Mesenchymal stem cell (in vitro differentiated cells and primary cell): Measurements from ENCODE around the gene DTNB.

Experiments
- DNase-seq: peaks from one replicate; pipeline ENCODE4 v3.0.0-alpha.2; 2013
- H2AFZ ChIP-seq: one replicate; pipeline ENCODE4 v1.6.1; 2013; ENCODE audit warnings: low read depth, mild to moderate bottlenecking, control low read depth, inconsistent platforms, low read length, moderate library complexity
- H2AK5ac ChIP-seq: 2 replicates; pipeline ENCODE4 v1.6.1; 2013; ENCODE audit warnings: low read length, moderate library complexity, mild to moderate bottlenecking, inconsistent platforms; ENCODE audit not compliant: severe bottlenecking
- H2BK120ac ChIP-seq: one replicate; pipeline ENCODE4 v1.6.1; 2013; ENCODE audit warnings: low read depth, mild to moderate bottlenecking, inconsistent platforms, low read length, moderate library complexity
- H2BK12ac ChIP-seq, 2 experiments: one replicate each; pipeline ENCODE4 v1.6.1; 2013; ENCODE audit warnings: inconsistent platforms in 2 of 2, low read length in 2 of 2, mild to moderate bottlenecking in 2 of 2, moderate library complexity in 2 of 2, control low read depth in 1 of 2
- H2BK15ac ChIP-seq: one replicate; pipeline ENCODE4 v1.6.1; 2013; ENCODE audit warnings: mild to moderate bottlenecking, low read depth, inconsistent platforms; ENCODE audit not compliant: poor library complexity, severe bottlenecking
- H2BK5ac ChIP-seq: 2 replicates; pipeline ENCODE4 v1.6.1; 2013; ENCODE audit warnings: low read depth, mild to moderate bottlenecking, low read length, control low read depth, inconsistent platforms; ENCODE audit not compliant: poor library complexity, severe bottlenecking
- H3K14ac ChIP-seq, 2 experiments: one replicate each; pipeline ENCODE4 v1.6.1; 2013; ENCODE audit warnings: inconsistent platforms in 2 of 2, low read length in 2 of 2, control low read depth in 1 of 2, mild to moderate bottlenecking in 1 of 2, moderate library complexity in 1 of 2
- H3K18ac ChIP-seq, 2 experiments: one replicate each; pipeline ENCODE4 v1.6.1; 2013; ENCODE audit warnings: inconsistent platforms in 2 of 2, low read length in 2 of 2, control low read depth in 1 of 2, low read depth in 1 of 2, mild to moderate bottlenecking in 1 of 2
- H3K23ac ChIP-seq, 2 experiments: one replicate each; pipeline ENCODE4 v1.6.1; 2013; ENCODE audit warnings: inconsistent platforms in 2 of 2, low read length in 2 of 2, mild to moderate bottlenecking in 2 of 2, moderate library complexity in 2 of 2, control low read depth in 1 of 2
- H3K27ac ChIP-seq: 2 replicates; pipeline ENCODE4 v1.5.1; 2013; ENCODE audit warnings: mild to moderate bottlenecking, moderate library complexity, low read length, control low read depth, inconsistent platforms; ENCODE audit not compliant: poor library complexity, severe bottlenecking
- H3K27me3 ChIP-seq, 2 experiments: 2 replicates each; pipeline versions ENCODE4 v1.6.1 to v1.7.0; 2013; ENCODE audit warnings: low read length in 2 of 2, mild to moderate bottlenecking in 2 of 2, moderate library complexity in 2 of 2, control low read depth in 1 of 2, inconsistent platforms in 1 of 2; ENCODE audit not compliant: control insufficient read depth in 1 of 2, insufficient read depth in 1 of 2
- H3K36me3 ChIP-seq, 2 experiments: 2 replicates each; pipeline versions ENCODE4 v1.6.1 to v1.7.0; 2013; ENCODE audit warnings: low read length in 2 of 2, control low read depth in 1 of 2, inconsistent platforms in 1 of 2, low read depth in 1 of 2, mild to moderate bottlenecking in 1 of 2; ENCODE audit not compliant: insufficient read depth in 2 of 2, control insufficient read depth in 1 of 2
- H3K4ac ChIP-seq, 2 experiments: one replicate each; pipeline ENCODE4 v1.6.1; 2013; ENCODE audit warnings: inconsistent platforms in 2 of 2, low read length in 2 of 2, mild to moderate bottlenecking in 2 of 2, moderate library complexity in 2 of 2, control low read depth in 1 of 2, low read depth in 1 of 2
- H3K4me1 ChIP-seq: 2 replicates; pipeline ENCODE4 v1.6.1; 2013; ENCODE audit warnings: low read depth, low read length, control low read depth; ENCODE audit not compliant: control insufficient read depth, insufficient read depth
- H3K4me2 ChIP-seq: 2 replicates; pipeline ENCODE4 v1.6.1; 2013; ENCODE audit warnings: low read length, mild to moderate bottlenecking, inconsistent platforms; ENCODE audit not compliant: poor library complexity, severe bottlenecking
- H3K4me3 ChIP-seq, 2 experiments: 2 replicates each; pipeline versions ENCODE4 v1.5.1 to v1.7.0; 2013; ENCODE audit warnings: low read length in 2 of 2, mild to moderate bottlenecking in 2 of 2, control low read depth in 1 of 2, low read depth in 1 of 2; ENCODE audit not compliant: insufficient read depth in 1 of 2
- H3K79me1 ChIP-seq: replicated peaks from 2 replicates; pipeline ENCODE4 v1.6.1; 2013; ENCODE audit warnings: mild to moderate bottlenecking, control low read depth, low read length, inconsistent platforms; ENCODE audit not compliant: poor library complexity, severe bottlenecking
- H3K9ac ChIP-seq: 2 replicates; pipeline ENCODE4 v1.7.0; 2013; ENCODE audit warnings: mild to moderate bottlenecking, low read length, moderate library complexity
- H3K9me3 ChIP-seq: 2 replicates; pipeline ENCODE4 v1.7.0; 2013; ENCODE audit warnings: mild to moderate bottlenecking, low read length; ENCODE audit not compliant: control insufficient read depth
- H4K8ac ChIP-seq: one replicate; pipeline ENCODE4 v1.6.1; 2013; ENCODE audit warnings: inconsistent platforms, mild to moderate bottlenecking, low read length, moderate library complexity
- H4K91ac ChIP-seq: one replicate; pipeline ENCODE4 v1.6.1; 2013; ENCODE audit warnings: mild to moderate bottlenecking, low read length, inconsistent platforms
- WGBS: methylation state at CpG from one replicate; pipeline ENCODE4 v1.1.7; 2013; ENCODE audit warnings: mixed read lengths; 5-methylcytosine and 5-hydroxymethylcytosine counted together

The DTNB gene

GRCh38 chr2:25421820-25422411, 251.5 kb downstream of the DTNB start:
- H3K4ac ChIP-seq: no peak overlapping the region
- no peak overlapping the region for H4K8ac ChIP-seq
- H2AK5ac ChIP-seq: no peak overlapping the region
- no peaks in the 10 kb centered on the region for H3K4me1 ChIP-seq
- H3K9ac ChIP-seq: no peak overlapping the region
- H3K14ac ChIP-seq: no peak overlapping the region
- H3K4me3 ChIP-seq: no peak overlapping the region
- no peaks in the 10 kb centered on the region for H3K27me3 ChIP-seq
- no peak overlapping the region for H2BK120ac ChIP-seq
- H2BK12ac ChIP-seq: no peak overlapping the region
- no peaks in the 10 kb centered on the region for H3K36me3 ChIP-seq
- H2BK15ac ChIP-seq: no peak overlapping the region
- 100% methylated on average over 2 of the region's 3 CpGs for WGBS
- no peaks in the 10 kb centered on the region for H3K9me3 ChIP-seq
- H3K18ac ChIP-seq: no peak overlapping the region
- no peak overlapping the region for H2BK5ac ChIP-seq
- no peak overlapping the region for H3K27ac ChIP-seq
- DNase-seq: no peak
- H3K23ac ChIP-seq: no peak overlapping the region
- H3K4me2 ChIP-seq: no peak overlapping the region
- H2AFZ ChIP-seq: no peak overlapping the region
- no peaks in the 10 kb centered on the region for H3K79me1 ChIP-seq
- no peak overlapping the region for H4K91ac ChIP-seq

GRCh38 chr2:25421289-25421688, 252.1 kb downstream of the DTNB start:
- Histone ChIP-seq H3K4me2 (no peak overlapping the region), H2BK120ac (no peak overlapping the region), H3K27me3 (no peaks in the 10 kb centered on the region), H4K8ac (no peak overlapping the region), H3K23ac (no peak overlapping the region), H3K4me3 (no peak overlapping the region), H3K79me1 (no peaks in the 10 kb centered on the region), H3K36me3 (no peaks in the 10 kb centered on the region), H3K4ac (no peak overlapping the region), H3K9me3 (no peaks in the 10 kb centered on the region), H3K18ac (no peak overlapping the region), H3K27ac (no peak overlapping the region), H4K91ac (no peak overlapping the region), H2AFZ (no peak overlapping the region), H2BK5ac (no peak overlapping the region), H3K9ac (no peak overlapping the region), H2BK12ac (no peak overlapping the region), H2AK5ac (no peak overlapping the region), H3K14ac (no peak overlapping the region), H2BK15ac (no peak overlapping the region), H3K4me1 (no peaks in the 10 kb centered on the region)
- 91% methylated on average over 4 of the region's 6 CpGs for WGBS
- no peak for DNase-seq

- H3K4ac ChIP-seq: no peak overlapping the region
- WGBS: 77% methylated on average over 2 of the region's 2 CpGs
Measured at GRCh38 chr2:25420820-25421237, 252.5 kb downstream of the DTNB start.

GRCh38 chr2:25419678-25420242, 253.6 kb downstream of the DTNB start:
- WGBS: 96% methylated on average over 9 of the region's 10 CpGs
- no peak overlapping the region for H2AFZ ChIP-seq

More at GRCh38 chr2:25420820-25421237, 252.5 kb downstream of the DTNB start:
- Histone ChIP-seq H3K36me3 (no peaks in the 10 kb centered on the region), H3K4me3 (no peak overlapping the region), H3K18ac (no peak overlapping the region), H2BK5ac (no peak overlapping the region), H3K14ac (no peak overlapping the region), H2BK12ac (no peak overlapping the region), H3K4me1 (no peaks in the 10 kb centered on the region), H3K27me3 (no peaks in the 10 kb centered on the region), H3K23ac (no peak overlapping the region), H4K8ac (no peak overlapping the region), H3K9ac (no peak overlapping the region), H3K79me1 (no peaks in the 10 kb centered on the region), H3K4me2 (no peak overlapping the region), H3K9me3 (no peaks in the 10 kb centered on the region), H2AFZ (no peak overlapping the region), H3K27ac (no peak overlapping the region), H2BK120ac (no peak overlapping the region), H4K91ac (no peak overlapping the region), H2BK15ac (no peak overlapping the region), H2AK5ac (no peak overlapping the region)
- DNase-seq: no peak

More at GRCh38 chr2:25419678-25420242, 253.6 kb downstream of the DTNB start:
- Histone ChIP-seq H2BK5ac (no peak overlapping the region), H3K4ac (no peak overlapping the region), H4K91ac (no peak overlapping the region), H2BK120ac (no peak overlapping the region), H3K9ac (no peak overlapping the region), H2BK15ac (no peak overlapping the region), H3K23ac (no peak overlapping the region), H4K8ac (no peak overlapping the region), H2AK5ac (no peak overlapping the region), H3K79me1 (no peaks in the 10 kb centered on the region), H3K4me1 (no peaks in the 10 kb centered on the region), H3K14ac (no peak overlapping the region), H3K4me2 (no peak overlapping the region), H2BK12ac (no peak overlapping the region), H3K18ac (no peak overlapping the region), H3K36me3 (no peaks in the 10 kb centered on the region), H3K27ac (no peak overlapping the region), H3K27me3 (no peaks in the 10 kb centered on the region), H3K9me3 (no peaks in the 10 kb centered on the region), H3K4me3 (no peak overlapping the region)
- DNase-seq: no peak
